HCT116 (cell line): Measurements from ENCODE around the gene MYLK2. TPM values are rescaled to one million over a fixed set of nuclear protein-coding genes. Genes with fewer than 3 reads are reported as not detected.

Experiments
- ATAC-seq: fragments of 200-7000 bp; cut with Tn5 transposase; 2 replicates; pipeline ENCODE4 v1.9.1; 2020; ENCODE audit warnings: mild to moderate bottlenecking, moderate library complexity
- BruUV-seq: library from RNA; stranded (reverse); fragments of 400-500 nt; replicated peaks from 2 replicates; lab custom pipeline; 2021; lab: Mats Ljungman, UMichigan
- CTCF ChIA-PET: fragments of 300-600 bp; sonication (Branson Sonifier 250); formaldehyde crosslinking; loops from one replicate; lab custom pipeline; 2021; ENCODE audit warnings: antibody characterized with exemption; lab: Charles Lee
- POLR2A ChIA-PET: fragments of 300-600, 350-600 bp; sonication (Branson Sonifier 250); formaldehyde crosslinking; loops from one replicate; lab custom pipeline; 2021; ENCODE audit warnings: antibody characterized with exemption; lab: Charles Lee
- RAD21 ChIA-PET, 2 experiments: fragments of 300-600 bp; sonication (Branson Sonifier 250); formaldehyde crosslinking; loops; one replicate each; lab custom pipeline; 2023; ENCODE audit warnings: low total read pairs in 2 of 2; ENCODE audit not compliant: uncharacterized antibody in 2 of 2, unreplicated experiment in 2 of 2, low non-redundant PET in 1 of 2; lab: Charles Lee
- DNase-seq: peaks from one replicate; pipeline ENCODE4 v3.0.0-alpha.2; 2010; ENCODE audit warnings: low read depth, low spot score
- H2AFZ ChIP-seq: fragments of 200-600 bp; shearing (Covaris generic), sonication (generic); 2 replicates; pipeline ENCODE4 v1.6.1; 2017; ENCODE audit warnings: low read depth, mixed run types, mixed read lengths, antibody characterized with exemption, low read length; ENCODE audit not compliant: poor library complexity, severe bottlenecking
- H3K27ac ChIP-seq: 2 replicates; pipeline ENCODE4 v1.5.1; 2012; ENCODE audit warnings: low read depth, low read length
- H3K27me3 ChIP-seq: fragments of 200-600 bp; sonication (generic); 2 replicates; pipeline ENCODE4 v1.6.1; 2016; ENCODE audit warnings: mixed run types, low read length, mixed read lengths; ENCODE audit not compliant: insufficient read depth
- H3K36me3 ChIP-seq, 2 experiments: fragments of 200-500 bp in 1 of 2; fragments of 200-600 bp in 1 of 2; sonication (Bioruptor generic) in 1 of 2; sonication (generic) in 1 of 2; 2 replicates each; pipeline versions ENCODE4 v1.5.1 to v1.6.1; 2014 to 2016; ENCODE audit warnings: low read length in 2 of 2, inconsistent platforms in 1 of 2, mixed read lengths in 1 of 2, mixed run types in 1 of 2; ENCODE audit not compliant: insufficient read depth in 2 of 2, control insufficient read depth in 1 of 2
- H3K4me1 ChIP-seq, 2 experiments: fragments of 200-600 bp in 1 of 2; sonication (generic) in 1 of 2; 2 replicates each; pipeline versions ENCODE4 v1.5.1 to v1.6.1; 2012 to 2017; ENCODE audit warnings: low read length in 2 of 2, inconsistent platforms in 1 of 2, mild to moderate bottlenecking in 1 of 2, mixed read lengths in 1 of 2, mixed run types in 1 of 2, moderate library complexity in 1 of 2; ENCODE audit not compliant: insufficient read depth in 2 of 2, control insufficient read depth in 1 of 2
- H3K4me2 ChIP-seq: fragments of 200-600 bp; sonication (generic); 2 replicates; pipeline ENCODE4 v1.6.1; 2017; ENCODE audit warnings: mixed run types, low read length, mixed read lengths
- H3K4me3 ChIP-seq, 2 experiments: fragments of 200-600 bp in 1 of 2; sonication (generic) in 1 of 2; replicated peaks in 1 of 2; 2 replicates each; pipeline ENCODE4 v1.5.1; 2011 to 2016; ENCODE audit warnings: low read length in 2 of 2, control low read depth in 1 of 2, low read depth in 1 of 2, mild to moderate bottlenecking in 1 of 2, mixed read lengths in 1 of 2, mixed run types in 1 of 2
- H3K79me2 ChIP-seq: fragments of 200-600 bp; sonication (generic); 2 replicates; pipeline ENCODE4 v1.6.1; 2017; ENCODE audit warnings: mild to moderate bottlenecking, mixed run types, low read length, moderate library complexity, mixed read lengths; ENCODE audit not compliant: insufficient read depth
- H3K9ac ChIP-seq: fragments of 200-600 bp; sonication (generic); 2 replicates; pipeline ENCODE4 v1.6.1; 2016; ENCODE audit warnings: low read length, mixed read lengths
- H3K9me2 ChIP-seq: fragments of 200-600 bp; sonication (generic), shearing (Covaris generic); 2 replicates; pipeline ENCODE4 v1.6.1; 2017; ENCODE audit warnings: mixed run types, mild to moderate bottlenecking, moderate library complexity; ENCODE audit not compliant: insufficient read depth
- H3K9me3 ChIP-seq, 2 experiments: fragments of 200-500 bp in 1 of 2; fragments of 200-600 bp in 1 of 2; sonication (Bioruptor generic) in 1 of 2; sonication (generic) in 1 of 2; 2 replicates each; pipeline ENCODE4 v1.6.1; 2014 to 2017; ENCODE audit warnings: low read length in 2 of 2, mixed read lengths in 2 of 2, inconsistent platforms in 1 of 2, low read depth in 1 of 2, mild to moderate bottlenecking in 1 of 2, mixed run types in 1 of 2, moderate library complexity in 1 of 2; ENCODE audit not compliant: control insufficient read depth in 1 of 2, insufficient read depth in 1 of 2
- H4K20me1 ChIP-seq: fragments of 200-600 bp; sonication (generic), shearing (Covaris generic); 2 replicates; pipeline ENCODE4 v1.6.1; 2017; ENCODE audit warnings: mixed run types, mild to moderate bottlenecking, moderate library complexity; ENCODE audit not compliant: insufficient read depth
- ATF3 ChIP-seq: IDR thresholded peaks from 2 replicates; pipeline ENCODE4 v1.6.1; 2012
- CBX3 ChIP-seq: IDR thresholded peaks from 2 replicates; pipeline ENCODE4 v1.6.1; 2012; ENCODE audit warnings: low read depth
- CTCF ChIP-seq, 3 experiments: fragments of 200-600 bp in 1 of 3; sonication (generic) in 1 of 3; IDR thresholded peaks in 2 of 3; conservative IDR thresholded peaks in 1 of 3; 2 replicates each; pipeline ENCODE4 v1.5.1; 2012 to 2017; ENCODE audit warnings: low read depth in 2 of 3, low read length in 2 of 3, antibody characterized with exemption in 1 of 3, borderline replicate concordance in 1 of 3, control low read depth in 1 of 3, mild to moderate bottlenecking in 1 of 3, mixed read lengths in 1 of 3, mixed run types in 1 of 3, moderate library complexity in 1 of 3; ENCODE audit not compliant: insufficient read depth in 1 of 3
- EGR1 ChIP-seq: IDR thresholded peaks from 2 replicates; pipeline ENCODE4 v1.6.1; 2012; ENCODE audit warnings: low read depth
- ELF1 ChIP-seq: IDR thresholded peaks from 2 replicates; pipeline ENCODE4 v1.6.1; 2012; ENCODE audit warnings: low read depth, borderline replicate concordance
- FOSL1 ChIP-seq: IDR thresholded peaks from 2 replicates; pipeline ENCODE4 v1.6.1; 2012; ENCODE audit warnings: low read depth
- REST ChIP-seq: IDR thresholded peaks from 2 replicates; pipeline ENCODE4 v1.6.1; 2012; ENCODE audit warnings: low read depth
- SIN3A ChIP-seq: IDR thresholded peaks from 2 replicates; pipeline ENCODE4 v1.6.1; 2012; ENCODE audit warnings: low read depth
- SP1 ChIP-seq: IDR thresholded peaks from 2 replicates; pipeline ENCODE4 v1.6.1; 2012; ENCODE audit warnings: low read depth
- SRF ChIP-seq: IDR thresholded peaks from 2 replicates; pipeline ENCODE4 v1.6.1; 2012; ENCODE audit warnings: low read depth
- YY1 ChIP-seq: IDR thresholded peaks from 2 replicates; pipeline ENCODE4 v1.6.1; 2011; ENCODE audit warnings: low read length, low read depth, moderate library complexity, mild to moderate bottlenecking; ENCODE audit not compliant: insufficient replicate concordance; ENCODE audit errors: extremely low read depth
- intact Hi-C: fragments of 100-400 bp; cut with micrococcal nuclease; formaldehyde crosslinking; loops from 2 replicates; pipeline ENCODE4 v1.10.0; 2022
- total RNA-seq: library from RNA; stranded (reverse); gene quantifications from one replicate; pipeline ENCODE4 v1.2.1, GENCODE V29; 2021; ENCODE audit not compliant: unreplicated experiment

The MYLK2 gene
- total RNA-seq, 1 experiment from 2014 or later, result 0.34 TPM

- no peak overlapping the region for H3K9ac ChIP-seq
- BruUV-seq, result no TSS peak
- TF ChIP-seq ATF3, result no peak
- ChIA-PET RAD21 (interaction anchor here (0.7 to 1.7 kb wide), 5 partner anchors 10 to 194 kb away, joined by 3 to 6 read pairs (median 4); no protein-coding TSS in a partner anchor), POLR2A (no interaction called here), CTCF (interaction anchor here (0.6 to 3.5 kb wide), 15 partner anchors 10 to 955 kb away, joined by 3 to 17 read pairs (median 4); partner anchors contain the start of genes FOXS1 and PDRG1)
- intact Hi-C loops, result loop anchor here (1.0 to 2.0 kb wide), 3 partner anchors 23 to 829 kb away; no protein-coding TSS in a partner anchor
- no peaks in the 10 kb centered on the region for H3K9me2 ChIP-seq
- no peak overlapping the region for H2AFZ ChIP-seq
- ATAC-seq (no peak), DNase-seq (no peak)
- peaks cover 0 to 9% of the 10 kb centered on the region in 2 experiments; a peak in 1 of 4 replicates for H3K4me1 ChIP-seq
- no peak overlapping the region for H3K4me3 ChIP-seq
- no peaks in the 10 kb centered on the region for H3K27me3 ChIP-seq
- no peak overlapping the region for H3K4me2 ChIP-seq
- H3K79me2 ChIP-seq, result no peaks in the 10 kb centered on the region
- H4K20me1 ChIP-seq, result no peaks in the 10 kb centered on the region
- no peak overlapping the region for H3K27ac ChIP-seq
- no peaks in the 10 kb centered on the region for H3K9me3 ChIP-seq
- no peaks in the 10 kb centered on the region for H3K36me3 ChIP-seq
Measured at GRCh38 chr20:31823360-31824124, 4.4 kb downstream of the MYLK2 start.

- H3K9me3 ChIP-seq, result no peaks in the 10 kb centered on the region
- no TSS peak for BruUV-seq
- no peak overlapping the region for H3K4me2 ChIP-seq
- H3K36me3 ChIP-seq, result no peaks in the 10 kb centered on the region
- ChIA-PET CTCF (interaction anchor here (1.0 to 3.5 kb wide), 5 partner anchors 9 to 954 kb away, joined by 3 to 17 read pairs (median 5); no protein-coding TSS in a partner anchor), POLR2A (no interaction called here), RAD21 (interaction anchor here in 1 of 2 experiments (1.4 kb wide), 1 partner anchor 13 kb away, joined by 3 read pairs; no protein-coding TSS in a partner anchor)
- H3K9me2 ChIP-seq, result no peaks in the 10 kb centered on the region
- H3K4me1 ChIP-seq, result peaks cover 0 to 9% of the 10 kb centered on the region in 2 experiments; a peak in 1 of 4 replicates
- no peak overlapping the region for H3K4me3 ChIP-seq
- no peak overlapping the region for H3K27ac ChIP-seq
- no peaks in the 10 kb centered on the region for H3K27me3 ChIP-seq
- intact Hi-C loops, result no loop called here
- no peaks in the 10 kb centered on the region for H4K20me1 ChIP-seq
- DNase-seq (no peak), ATAC-seq (no peak)
- no peaks in the 10 kb centered on the region for H3K79me2 ChIP-seq
- no peak overlapping the region for H2AFZ ChIP-seq
- H3K9ac ChIP-seq, result no peak overlapping the region
- TF ChIP-seq EGR1 (no peak), CBX3 (no peak), SP1 (no peak), ELF1 (no peak), FOSL1 (no peak), SIN3A (no peak), YY1 (no peak), CTCF (IDR thresholded peaks at IDR 0.05 in 2 of 3, conservative IDR thresholded peaks at IDR 0.05 in 1 of 3; ENCODE audit: borderline replicate concordance in 1 of 3, insufficient read depth in 1 of 3, low read depth in 2 of 3, low read length in 2 of 3) (no peak), SRF (no peak), REST (no peak)
- TF ChIP-seq, all 23 proteins: peak for 0
Measured at GRCh38 chr20:31824125-31824485, 4.9 kb downstream of the MYLK2 start.
